GM21423 (cell line): ENCODE measurements around the gene STAT3.
"Not testable (repeated sequence)": the region's sequence is repeated elsewhere in the genome, so short reads cannot be mapped to it uniquely, and the experiment has no call there.

Experiments
- ATAC-seq: cut with Tn5 transposase; IDR thresholded peaks from one replicate; pipeline ENCODE4 v1.9.1; 2021; ENCODE audit warnings: mild to moderate bottlenecking, moderate library complexity; ENCODE audit not compliant: unreplicated experiment

The STAT3 gene

DNA sequence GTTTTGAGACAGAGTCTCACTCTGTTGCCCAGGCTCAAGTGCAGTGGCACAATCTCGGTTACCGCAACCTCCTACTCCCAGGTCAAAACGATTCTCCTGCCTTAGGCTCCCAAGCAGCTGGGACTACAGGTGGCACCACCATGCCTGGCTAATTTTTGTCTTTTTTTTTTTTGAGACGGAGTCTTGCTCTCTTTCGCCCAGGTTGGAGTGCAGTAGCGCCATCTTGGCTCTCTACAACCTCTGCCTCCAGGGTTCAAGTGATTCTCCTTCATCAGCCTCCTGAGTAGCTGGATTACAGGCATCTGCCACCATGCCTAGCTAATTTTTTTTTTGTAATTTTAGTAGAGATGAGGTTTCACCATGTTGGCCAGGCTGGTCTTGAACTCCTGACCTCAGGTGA, 70.3 kb downstream of the STAT3 start:
- ATAC-seq: not testable (repeated sequence)

DNA sequence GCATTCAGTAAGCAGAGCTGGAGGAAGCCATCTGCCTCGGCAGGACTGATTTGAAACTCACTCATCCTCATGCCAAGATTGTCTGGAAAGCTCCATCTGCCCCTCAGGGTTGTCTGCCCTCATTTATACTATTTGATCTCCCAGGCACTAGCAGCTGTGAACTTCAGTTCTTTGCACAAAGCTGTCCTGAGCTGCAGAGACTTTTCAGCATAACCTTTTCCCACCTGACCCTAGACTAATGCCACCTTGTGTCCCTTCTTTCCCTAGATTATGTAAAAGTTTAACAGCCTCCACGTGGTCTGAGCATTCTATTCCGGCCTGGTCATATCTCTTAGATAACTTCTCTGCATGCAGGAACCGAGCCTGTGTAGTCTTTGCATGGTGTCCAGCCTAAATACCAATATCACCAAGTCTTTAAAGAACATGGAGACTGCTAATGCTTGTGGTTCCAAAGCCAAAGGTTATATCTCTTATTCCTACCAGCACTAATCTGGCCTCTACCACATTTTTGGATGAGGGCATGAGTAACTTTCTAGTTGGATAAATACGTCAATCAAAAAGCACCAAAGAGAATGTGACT, 70.9 kb downstream of the STAT3 start:
- no peak for ATAC-seq

DNA sequence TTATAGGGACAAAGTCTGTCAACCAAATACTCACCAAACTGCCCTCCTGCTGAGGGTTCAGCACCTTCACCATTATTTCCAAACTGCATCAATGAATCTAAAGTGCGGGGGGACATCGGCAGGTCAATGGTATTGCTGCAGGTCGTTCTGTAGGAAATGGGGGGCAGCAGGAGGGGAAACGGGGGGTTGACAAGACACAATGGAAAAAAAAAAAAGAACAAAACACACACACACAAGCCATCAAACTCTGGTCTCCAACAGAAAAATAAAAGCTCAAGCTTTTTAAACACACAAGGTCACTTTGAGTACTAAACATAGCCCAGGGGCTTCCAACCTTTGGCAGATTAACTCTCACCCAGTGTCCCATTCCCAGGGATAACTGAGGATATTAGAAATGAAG, 71.5 kb downstream of the STAT3 start:
- ATAC-seq: no peak

DNA sequence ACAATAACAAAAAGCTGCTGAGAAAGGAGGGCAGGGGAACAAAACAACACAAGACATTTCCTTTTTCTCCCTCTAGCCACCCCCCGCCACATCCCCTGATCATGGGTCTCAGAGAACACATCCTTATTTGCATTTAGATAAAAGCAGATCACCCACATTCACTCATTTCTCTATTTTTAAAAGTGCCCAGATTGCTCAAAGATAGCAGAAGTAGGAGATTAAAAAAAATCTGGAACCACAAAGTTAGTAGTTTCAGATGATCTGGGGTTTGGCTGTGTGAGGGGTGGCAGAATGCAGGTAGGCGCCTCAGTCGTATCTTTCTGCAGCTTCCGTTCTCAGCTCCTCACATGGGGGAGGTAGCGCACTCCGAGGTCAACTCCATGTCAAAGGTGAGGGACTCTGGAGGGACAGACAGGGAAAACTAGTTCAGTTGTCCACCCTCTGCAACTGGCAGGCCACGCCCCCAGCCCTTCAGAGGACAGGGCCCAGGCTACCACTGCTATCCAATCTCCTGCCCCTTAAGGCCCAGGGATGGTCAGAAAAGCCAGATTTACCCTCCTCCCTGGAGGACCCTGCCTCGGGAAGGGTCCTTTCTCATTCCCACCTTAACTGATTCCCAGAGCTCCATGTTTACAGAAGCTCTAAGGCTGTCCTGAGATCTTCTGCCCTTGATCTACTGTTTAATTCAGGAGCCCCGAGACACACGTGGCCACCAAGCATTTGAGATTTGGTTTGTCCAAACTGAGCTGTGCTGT, 72.7 kb downstream of the STAT3 start:
- peak; percentile 39 for ATAC-seq

DNA sequence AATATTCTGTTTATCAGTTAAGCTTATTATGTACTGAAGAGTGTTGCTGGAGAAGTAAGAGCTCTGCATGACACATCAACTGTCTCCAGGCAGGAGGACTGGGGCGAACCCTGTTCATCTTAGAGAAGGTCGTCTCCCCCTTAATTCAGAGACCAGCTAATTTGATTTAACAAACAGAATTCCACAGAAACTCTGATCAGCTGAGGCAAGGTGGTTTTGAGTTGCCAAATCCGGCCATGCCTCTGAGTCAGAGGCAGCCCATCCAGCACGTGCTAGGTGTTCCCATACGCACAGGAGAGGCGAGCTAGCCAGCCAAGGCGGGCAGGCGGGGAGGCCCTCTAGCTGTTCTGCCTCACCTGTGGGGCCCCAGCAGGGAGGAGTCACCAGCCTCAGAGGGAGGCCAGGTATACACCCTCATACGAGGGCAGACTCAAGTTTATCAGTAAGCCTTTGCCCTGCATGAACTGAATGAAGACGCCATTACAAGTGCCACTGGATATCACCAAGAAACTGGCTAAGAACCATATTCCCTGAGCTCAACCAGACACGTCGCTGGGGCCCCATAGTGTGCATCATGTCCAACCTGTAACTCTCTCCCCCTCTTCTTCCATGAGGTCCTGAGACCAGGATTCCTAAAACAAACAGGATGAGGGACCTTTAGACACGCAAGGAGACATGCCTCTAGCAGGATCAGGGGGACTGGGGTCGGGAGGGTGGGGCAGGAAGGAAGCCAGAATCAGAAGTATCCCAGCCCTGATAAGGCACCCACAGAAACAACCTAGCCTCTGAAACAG, 74.3 kb downstream of the STAT3 start:
- ATAC-seq: no peak

DNA sequence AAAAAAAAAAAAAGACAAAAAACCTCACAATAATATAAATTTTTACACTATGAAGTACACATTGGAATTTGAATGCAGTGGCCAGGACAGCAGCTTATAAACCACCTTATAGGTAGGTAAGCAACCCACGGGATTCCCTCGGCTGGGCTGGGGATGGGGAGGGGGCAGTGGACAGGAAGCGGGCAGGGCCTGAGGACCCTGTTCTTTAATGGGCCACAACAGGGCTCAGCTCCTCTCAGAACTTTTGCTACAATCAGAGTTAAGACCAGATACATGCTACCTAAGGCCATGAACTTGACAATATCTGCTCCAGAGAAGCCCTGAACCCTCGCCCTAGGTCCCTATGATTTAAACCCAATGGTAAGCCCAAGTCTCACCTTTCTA, 74.9 kb downstream of the STAT3 start:
- no peak for ATAC-seq

DNA sequence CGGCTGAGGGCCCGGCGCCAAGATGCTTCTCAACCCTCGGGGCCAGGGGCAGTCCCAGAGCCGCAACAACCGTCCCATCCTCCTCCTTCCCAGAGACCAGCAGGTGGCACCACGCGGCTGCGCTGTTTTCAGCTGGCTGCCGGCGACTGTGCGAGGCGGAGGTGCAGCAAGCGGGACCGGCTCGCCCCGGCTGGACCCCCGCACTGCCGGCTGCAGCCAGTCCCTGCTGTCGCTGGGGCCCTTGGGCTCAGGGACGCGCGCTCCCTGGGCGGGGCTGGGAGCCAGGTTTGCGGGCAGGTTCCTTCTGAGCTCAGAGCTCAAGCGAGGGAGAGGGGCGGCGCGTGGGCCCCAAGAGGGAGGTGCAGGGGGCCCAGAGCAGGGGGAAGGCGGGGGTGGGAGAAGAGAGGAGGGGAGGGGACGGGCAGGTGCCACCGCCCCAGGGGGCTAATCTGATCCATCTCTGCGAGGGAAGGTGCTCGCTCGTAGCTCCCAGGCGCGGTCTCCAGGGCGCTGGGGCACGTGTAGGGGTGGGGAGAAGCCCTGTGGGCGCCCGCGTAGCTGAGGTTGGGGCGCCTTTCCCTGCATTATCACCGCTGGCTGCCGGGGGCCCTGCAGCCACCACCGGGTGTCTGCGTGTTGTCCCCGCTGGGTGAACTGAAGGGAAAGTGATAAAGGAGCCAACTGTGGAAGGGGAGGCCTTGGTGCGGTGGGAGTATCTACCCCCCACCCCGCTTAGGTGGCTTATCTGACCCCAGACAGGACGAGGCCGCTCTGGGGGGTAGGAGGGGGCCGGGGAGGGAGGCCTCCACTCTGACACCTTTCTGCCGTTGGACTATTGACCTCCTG, 75.7 kb downstream of the STAT3 start:
- ATAC-seq: no peak

DNA sequence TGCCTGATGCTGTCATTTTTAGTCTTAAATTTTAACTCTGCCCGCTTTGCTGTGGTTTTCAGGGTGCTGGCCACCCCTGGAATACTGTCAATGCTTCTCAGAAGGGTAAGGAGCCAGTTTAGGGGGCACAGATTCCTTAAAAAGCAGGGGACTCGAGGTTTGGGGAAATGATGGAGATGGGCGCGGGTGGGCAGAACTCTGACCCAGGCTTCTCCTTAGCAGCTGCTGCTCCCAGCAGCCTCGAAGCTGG, 76.3 kb downstream of the STAT3 start:
- no peak for ATAC-seq

DNA sequence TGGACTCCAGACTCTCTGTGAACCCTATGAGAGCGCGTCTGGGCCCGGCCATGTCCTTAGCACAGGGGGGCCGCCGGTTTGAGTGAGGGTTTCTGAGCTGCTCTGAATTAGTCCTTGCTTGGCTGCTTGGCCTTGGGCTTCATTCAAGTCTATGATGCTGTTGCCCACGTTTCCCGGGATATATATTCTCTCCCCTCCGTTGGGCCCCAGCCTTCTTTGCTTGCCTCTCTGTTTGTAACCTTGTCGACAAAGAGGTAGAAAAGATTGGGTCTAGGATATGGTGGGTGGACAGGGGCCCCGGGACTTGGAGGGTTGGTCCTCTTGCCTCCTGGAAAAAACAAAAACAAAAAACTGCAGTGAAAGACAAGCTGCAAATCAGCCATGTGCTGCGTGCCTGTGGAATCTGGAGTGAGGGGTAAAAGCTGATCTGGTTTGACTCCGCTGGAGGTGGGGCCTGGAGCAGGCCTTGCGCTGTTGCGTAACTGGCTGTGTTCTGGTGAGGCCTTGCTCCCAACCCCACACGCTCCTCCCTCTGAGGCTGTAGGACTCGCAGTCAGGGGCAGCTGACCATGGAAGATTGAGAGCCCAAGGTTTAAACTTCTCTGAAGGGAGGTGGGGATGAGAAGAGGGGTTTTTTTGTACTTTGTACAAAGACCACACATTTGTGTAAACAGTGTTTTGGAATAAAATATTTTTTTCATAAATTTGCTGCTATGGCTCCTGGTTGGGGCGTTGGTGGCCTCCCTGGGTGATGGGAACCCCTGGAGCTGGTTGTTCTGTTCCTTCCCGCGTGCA, 76.8 kb downstream of the STAT3 start:
- no peak for ATAC-seq

DNA sequence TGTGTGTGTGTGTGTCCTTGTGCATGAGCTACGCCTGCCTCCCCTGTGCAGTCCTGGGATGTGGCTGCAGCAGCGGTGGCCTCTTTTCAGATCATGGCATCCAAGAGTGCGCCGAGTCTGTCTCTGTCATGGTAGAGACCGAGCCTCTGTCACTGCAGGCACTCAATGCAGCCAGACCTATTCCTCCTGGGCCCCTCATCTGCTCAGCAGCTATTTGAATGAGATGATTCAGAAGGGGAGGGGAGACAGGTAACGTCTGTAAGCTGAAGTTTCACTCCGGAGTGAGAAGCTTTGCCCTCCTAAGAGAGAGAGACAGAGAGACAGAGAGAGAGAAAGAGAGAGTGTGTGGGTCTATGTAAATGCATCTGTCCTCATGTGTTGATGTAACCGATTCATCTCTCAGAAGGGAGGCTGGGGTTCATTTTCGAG, 77.4 kb downstream of the STAT3 start:
- ATAC-seq: no peak

DNA sequence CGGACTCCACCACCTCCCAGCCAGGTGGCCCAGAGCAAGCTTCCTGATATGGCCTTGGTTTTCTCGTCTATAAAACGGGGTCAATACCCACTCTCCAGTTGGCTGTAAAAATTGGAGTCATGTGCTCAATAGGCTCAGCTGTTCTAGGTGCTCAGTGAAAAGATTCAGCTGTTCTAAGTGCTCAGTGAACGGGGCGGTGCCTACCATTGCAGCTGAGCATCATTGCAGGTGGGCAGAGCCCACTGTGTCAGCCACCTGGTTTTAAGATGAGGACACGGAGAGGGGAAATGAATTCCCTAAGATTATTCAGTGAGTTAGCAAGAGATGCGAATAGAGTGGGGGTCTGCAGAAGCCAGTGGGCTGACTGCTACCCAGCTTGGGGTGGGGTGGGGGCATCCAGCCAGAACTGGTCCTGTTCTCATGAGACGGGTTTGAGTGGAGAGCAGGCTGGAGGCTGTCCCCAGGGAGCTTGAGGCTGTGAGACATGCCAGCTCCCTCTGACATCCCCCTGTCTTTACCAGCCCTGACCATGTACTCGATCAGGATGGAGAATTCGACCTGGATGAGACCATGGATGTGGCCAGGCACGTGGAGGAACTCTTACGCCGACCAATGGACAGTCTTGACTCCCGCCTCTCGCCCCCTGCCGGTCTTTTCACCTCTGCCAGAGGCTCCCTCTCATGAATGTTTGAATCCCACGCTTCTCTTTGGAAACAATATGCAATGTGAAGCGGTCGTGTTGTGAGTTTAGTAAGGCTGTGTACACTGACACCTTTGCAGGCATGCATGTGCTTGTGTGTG, 78.1 kb downstream of the STAT3 start:
- no peak for ATAC-seq

DNA sequence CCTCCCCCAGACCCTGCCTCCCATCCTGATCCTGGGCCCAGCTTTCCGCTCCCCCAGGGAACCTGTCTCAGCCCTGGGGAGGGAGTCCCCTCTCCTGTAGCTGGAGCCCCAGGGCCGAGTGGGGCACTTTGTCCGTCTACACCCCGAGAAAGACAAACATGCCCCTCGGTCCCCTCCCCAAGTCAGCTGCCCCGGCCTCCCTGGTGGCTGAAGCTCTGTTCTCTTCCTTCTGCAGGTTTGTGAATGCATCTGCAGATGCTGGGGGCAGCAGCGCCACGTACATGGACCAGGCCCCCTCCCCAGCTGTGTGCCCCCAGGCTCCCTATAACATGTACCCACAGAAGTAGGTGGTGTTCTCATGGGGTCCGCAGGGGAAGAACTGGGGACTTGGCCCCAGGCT, 79.1 kb downstream of the STAT3 start:
- ATAC-seq: no peak

DNA sequence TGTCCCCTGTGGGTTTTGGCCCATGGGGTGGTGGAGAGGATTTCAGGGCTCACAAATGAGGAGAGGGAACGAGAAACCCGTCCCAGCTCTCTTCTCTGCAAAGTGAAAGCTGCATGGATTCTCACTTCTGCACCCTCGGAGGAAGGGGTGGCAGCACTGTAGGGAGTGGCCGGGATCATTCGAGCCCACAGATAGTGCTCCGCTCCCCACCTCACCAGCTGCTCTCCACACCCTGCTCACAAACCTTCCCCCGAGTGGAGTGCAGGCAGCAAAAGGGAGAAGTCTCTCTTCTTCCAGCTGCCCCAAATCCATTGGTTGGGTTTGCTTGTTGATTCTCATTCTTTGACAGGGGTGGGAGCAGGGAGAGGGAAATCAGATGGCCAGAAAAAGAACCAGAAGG, 79.8 kb downstream of the STAT3 start:
- no peak for ATAC-seq

DNA sequence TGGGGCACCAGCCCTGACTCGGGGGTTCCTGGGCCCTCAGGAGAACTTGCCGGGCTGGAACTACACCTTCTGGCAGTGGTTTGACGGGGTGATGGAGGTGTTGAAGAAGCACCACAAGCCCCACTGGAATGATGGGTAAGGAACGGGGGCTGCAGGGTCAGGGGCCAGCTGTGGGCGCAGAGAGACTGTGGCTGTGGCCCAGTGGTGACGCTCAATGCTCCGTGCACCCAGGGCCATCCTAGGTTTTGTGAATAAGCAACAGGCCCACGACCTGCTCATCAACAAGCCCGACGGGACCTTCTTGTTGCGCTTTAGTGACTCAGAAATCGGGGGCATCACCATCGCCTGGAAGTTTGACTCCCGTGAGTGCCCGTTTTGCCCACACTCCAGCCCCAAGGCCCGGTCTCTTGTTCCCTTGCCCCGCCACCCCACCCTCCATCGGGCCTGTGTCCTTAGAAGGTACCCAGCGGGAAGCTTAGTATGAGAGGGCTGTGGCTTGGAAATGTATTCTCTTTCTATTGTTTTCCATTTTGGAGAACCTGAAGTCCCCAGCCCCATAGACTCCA, 80.8 kb downstream of the STAT3 start:
- ATAC-seq: no peak

DNA sequence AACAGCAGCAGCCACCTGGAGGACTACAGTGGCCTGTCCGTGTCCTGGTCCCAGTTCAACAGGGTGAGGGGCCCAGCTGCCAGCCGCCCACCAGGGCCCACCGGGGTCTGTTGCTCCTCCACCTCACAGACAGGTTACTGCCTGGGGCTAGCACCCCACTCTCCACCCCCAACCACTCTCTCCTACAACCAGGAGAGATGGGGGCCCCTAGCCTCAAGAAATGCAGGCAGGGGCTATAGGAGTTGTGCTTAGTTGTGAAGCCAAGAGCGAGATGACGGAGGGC, 81.9 kb downstream of the STAT3 start:
- ATAC-seq: no peak

DNA sequence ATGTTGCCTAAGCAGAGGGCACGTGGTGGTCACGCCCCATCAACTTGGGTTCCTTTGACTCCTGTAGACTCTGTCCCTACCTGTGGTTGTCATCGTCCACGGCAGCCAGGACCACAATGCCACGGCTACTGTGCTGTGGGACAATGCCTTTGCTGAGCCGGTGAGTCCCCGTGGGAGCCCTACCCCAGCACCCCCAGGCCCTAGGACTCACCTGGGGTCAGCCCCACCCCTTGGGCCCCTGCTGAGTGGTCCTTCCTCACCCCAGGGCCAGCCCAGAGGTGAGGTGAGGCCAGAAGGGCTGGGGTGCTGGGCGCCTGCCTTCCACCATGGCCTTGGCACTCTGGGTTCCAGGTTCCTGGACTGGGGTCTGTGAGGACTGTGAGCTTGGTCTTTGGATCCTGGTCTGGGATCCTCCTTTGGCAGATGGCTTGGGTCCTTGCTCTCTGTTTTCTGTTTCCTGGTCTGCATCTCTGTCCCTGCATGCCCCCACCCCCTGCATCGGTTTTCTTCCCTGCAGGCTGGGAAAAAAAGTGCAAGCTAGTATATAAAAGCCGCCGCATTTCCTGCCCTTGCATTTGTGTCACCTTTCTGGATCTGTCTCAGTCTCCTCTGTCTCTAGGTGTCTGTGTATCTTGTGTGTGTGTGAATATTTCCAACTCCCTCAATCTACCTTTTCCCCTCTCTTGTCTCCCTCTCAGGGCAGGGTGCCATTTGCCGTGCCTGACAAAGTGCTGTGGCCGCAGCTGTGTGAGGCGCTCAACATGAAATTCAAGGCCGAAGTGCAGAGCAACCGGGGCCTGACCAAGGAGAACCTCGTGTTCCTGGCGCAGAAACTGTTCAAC, 82.5 kb downstream of the STAT3 start:
- no peak for ATAC-seq

DNA sequence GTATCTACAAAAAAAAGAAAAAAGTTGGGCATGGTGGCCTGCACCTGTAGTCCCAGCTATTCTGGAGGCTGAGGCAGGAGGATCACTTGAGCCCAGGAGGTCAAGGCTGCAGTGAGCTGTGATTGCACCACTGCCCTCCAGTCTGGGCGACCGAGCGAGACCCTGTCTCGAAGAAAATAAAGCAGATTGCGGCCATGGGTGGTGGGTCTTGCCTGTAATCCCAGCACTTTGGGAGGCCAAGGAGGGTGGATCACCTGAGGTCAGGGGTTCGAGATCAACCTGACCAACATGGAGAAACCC, 83.3 kb downstream of the STAT3 start:
- not testable (repeated sequence) for ATAC-seq

DNA sequence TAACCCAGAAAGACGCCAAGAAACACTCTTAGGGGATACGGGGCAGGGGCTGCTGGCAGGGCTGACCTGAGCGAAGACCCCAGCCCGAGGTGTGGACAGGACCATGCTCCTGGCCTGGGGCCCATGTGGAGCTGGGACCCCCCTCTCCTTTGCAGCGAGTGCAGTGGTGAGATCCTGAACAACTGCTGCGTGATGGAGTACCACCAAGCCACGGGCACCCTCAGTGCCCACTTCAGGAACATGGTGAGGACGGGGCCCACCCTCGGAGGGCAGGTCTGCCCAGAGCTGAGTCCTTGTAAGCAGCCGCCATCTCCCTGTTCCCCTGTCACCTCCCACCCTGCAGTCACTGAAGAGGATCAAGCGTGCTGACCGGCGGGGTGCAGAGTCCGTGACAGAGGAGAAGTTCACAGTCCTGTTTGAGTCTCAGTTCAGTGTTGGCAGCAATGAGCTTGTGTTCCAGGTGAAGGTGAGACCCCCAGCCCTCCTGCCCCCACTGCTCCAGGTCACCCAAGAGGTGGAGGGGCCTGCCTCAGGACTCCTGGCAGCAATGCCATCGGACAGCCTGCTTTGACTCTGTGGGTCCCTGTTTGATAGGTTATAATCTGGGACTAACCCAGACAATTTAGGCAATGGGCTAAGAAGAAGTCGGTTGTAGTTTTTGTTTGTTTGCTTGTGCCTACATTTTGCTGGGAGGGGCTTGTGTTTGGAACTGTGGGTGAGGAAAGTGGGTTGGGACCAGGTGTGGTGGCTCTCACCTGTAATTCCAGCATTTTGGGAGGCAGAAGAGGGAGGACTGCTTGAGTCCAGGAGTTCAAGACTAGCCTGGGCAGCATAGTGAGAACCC, 83.8 kb downstream of the STAT3 start:
- ATAC-seq: no peak
